ENCODE results near the gene DBNL.
A peak's percentile ranks its signal among the peaks of the same experiment; 100 is the strongest.

GRCh38 chr7:44044315-44045225 is at the start of gene DBNL:
- TF ChIP-seq CTCF (IDR thresholded peaks at IDR 0.05) (no peak), POLR2A (IDR thresholded peaks at IDR 0.05) (peak; percentile 21)

Measured in testis (tissue), 2 donors.